Activated CD4-positive, alpha-beta T cell treated with anti-CD3 and anti-CD28 coated beads, Interleukin-2, amount 50 U/mL, for 48 hours (primary cell): ENCODE results near the gene IHH.

Experiments used
- DNase-seq, 2 experiments: peaks; one replicate each; pipeline ENCODE4 v3.0.0-alpha.2; 2020

Gene IHH

DNA sequence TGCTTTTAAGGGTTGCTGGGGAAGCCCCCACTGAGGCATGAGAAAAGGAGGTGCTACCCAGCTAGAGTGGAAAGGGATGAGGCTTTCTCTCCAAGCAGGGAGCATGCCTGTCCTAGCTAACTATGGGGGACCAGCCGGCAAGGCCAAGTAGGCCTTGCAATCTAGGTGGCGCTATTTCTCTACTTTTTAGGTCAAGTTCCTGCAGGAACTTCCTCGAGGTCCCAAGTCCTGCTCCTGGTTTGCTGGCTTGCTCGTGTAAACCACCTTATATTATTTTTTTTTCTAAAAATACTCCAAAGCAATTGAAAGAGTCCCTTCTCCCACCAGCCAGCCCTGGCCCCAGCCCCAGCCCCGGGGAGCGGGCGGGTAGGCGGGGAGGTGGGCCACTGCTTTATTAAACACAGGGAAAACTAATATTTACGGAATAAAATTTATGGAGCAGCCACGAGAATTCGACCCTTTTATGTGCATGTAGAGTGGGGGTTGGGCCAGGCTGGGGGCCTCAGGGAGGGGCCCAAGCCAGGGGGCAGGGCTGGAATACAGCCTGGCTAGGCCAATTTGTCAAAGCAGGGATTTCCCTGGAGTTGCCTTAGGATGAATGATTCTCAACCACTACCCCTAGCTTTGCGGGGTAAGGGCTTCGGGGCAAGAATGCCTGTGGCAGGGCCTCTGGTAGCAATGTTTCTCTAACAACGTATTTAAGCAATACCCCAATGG is 12.8 kb upstream of the IHH start:
- peak; percentile 11 to 33 for DNase-seq

- no peak for DNase-seq
Observed at GRCh38 chr2:219072741-219073250, 12.1 kb upstream of the IHH start.

DNA sequence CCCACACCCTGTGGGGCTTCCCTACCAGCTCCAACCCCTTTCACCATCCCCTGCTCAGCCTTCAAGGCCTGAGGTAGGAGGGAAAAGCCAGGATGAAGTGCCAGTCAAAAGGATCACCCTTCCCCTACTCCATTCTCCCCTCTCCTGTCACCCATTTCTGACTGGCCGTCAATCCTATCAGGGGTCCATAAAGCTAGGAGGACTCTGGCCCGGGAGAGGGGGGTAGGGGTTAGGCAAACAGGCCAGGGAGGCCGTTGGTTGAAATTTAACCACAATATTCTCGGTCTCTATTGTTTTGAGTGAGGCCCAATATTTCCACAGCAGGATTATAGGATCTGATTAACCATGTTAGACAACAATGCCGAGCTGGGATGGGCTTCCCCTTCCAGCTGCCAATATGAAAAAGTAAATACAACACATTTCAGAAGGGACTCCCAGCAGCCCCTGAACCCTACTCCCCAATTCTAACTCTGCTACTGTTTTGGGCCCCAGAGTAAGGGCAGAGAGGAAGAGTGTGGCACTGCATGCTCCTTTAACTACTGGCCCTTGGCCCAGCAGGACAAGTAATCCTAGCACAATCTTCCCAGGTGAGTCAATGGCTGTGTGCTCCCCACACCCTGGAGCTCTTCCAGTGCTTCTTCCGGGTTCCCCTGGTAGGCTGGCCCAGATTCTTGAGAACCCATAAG is 10.6 kb upstream of the IHH start:
- DNase-seq, result no peak

- no peak for DNase-seq
Observed at GRCh38 chr2:219065484-219065883, 4.8 kb upstream of the IHH start.

DNA sequence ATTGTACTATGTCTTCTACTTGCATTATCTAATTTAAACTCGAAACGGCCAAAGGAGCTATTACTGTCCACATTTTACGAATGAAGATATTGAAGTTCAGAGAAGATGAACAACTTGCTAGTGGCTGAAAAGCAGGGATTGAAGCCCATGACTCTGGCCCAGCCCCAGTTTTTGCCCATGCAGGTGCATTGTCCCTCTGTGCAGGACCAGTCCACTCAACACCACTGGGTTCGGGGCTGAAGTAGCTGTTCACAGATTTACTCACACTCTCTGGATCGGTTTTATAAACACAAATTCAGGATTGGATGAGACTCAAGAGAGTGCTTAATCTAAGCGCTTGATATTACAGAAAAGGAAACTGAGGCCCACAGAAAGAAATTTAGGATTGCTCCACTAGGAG is 1.4 kb upstream of the IHH start:
- DNase-seq, result no peak

DNA sequence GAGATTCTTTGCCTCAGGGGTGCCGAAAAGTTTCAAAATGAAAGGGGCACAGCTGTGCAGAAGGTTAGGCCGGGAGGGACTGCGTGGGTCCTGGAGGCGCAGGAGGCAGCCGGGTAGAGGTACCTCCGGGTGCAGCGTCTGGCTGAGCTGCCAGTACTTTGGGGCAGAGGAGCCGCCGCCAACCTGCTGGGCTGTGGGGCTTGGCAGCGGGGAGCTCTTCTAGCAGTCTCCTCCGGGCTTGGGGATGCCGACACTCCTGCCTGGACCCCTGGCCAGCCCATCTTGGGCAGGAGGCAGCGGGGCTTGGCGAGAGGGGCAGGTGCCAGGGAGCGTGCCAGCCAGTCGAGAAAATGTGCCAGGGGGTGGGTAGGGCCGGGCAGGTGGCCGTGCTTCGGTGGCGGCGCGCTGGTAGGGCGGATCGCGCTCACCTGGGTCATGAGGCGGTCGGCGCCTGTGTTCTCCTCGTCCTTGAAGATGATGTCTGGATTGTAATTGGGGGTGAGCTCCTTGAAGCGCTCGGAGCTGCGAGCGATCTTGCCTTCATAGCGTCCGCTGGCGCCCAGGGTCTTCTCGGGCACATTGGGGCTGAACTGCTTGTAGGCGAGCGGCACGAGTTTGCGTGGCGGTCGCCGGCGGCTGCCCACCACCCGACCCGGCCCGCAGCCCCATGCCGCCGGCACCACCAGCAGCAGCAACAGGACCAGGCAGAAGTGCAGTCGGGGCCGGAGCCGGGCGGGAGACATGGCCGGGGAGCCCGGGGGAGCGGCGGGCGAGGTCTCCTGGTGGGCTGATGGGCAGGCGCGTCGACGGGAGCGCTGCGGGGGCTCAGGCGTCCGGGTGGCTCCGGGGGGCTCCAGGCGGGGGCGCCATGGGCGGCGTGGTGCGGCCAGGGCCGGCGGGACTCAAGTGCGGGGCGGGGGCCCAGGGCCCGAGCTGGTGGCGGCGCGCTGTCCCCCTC is 717 bp downstream of the IHH start:
- DNase-seq, result peak; percentile 13 to 18

GRCh38 chr2:219059375-219059724 is 1.4 kb downstream of the IHH start:
- no peak for DNase-seq

DNA sequence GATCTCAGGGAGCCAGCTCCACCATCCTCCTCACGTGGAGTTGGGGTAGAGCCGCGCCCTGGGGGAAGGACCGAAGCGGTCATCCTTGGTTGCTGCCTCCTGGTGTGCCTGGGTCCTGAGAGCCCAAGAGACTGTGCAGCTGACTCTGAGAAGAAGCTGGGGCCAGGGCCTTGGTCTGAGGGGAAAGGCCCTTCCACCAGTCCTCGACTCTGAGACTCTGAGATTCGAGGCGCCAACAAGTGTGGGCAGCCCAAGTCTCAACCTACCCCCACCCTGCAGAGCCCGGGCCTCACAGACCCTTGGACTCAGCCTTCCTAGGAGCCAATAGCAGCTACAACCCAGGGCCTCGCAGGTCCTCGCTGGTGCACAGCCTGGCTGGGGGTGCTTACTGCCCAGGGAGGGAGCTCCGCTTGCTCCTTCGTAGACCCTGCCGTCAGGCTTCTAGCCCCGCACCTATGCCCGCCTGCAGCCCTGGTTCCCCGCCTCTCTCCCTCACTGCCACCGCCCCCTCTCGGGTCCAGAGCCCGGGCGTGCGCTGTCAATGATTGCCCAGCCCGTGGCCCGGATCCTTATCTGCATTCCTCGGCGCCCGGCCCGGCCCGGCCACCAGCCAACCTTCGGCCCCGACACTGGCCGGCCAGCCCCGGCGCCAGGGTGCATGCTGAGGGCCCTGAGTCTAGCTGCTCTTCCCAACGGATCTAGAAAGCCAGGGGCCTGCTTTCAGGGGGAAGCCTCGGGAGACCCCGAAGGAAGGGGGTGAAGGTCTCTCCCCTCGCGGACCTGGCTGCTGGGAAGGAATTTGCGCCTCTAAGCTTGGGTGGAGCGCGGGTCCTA is 2.0 kb downstream of the IHH start:
- peak; percentile 5 to 8 for DNase-seq

GRCh38 chr2:219057709-219058540 is 2.8 kb downstream of the IHH start:
- peak; percentile 81 to 86 for DNase-seq

DNA sequence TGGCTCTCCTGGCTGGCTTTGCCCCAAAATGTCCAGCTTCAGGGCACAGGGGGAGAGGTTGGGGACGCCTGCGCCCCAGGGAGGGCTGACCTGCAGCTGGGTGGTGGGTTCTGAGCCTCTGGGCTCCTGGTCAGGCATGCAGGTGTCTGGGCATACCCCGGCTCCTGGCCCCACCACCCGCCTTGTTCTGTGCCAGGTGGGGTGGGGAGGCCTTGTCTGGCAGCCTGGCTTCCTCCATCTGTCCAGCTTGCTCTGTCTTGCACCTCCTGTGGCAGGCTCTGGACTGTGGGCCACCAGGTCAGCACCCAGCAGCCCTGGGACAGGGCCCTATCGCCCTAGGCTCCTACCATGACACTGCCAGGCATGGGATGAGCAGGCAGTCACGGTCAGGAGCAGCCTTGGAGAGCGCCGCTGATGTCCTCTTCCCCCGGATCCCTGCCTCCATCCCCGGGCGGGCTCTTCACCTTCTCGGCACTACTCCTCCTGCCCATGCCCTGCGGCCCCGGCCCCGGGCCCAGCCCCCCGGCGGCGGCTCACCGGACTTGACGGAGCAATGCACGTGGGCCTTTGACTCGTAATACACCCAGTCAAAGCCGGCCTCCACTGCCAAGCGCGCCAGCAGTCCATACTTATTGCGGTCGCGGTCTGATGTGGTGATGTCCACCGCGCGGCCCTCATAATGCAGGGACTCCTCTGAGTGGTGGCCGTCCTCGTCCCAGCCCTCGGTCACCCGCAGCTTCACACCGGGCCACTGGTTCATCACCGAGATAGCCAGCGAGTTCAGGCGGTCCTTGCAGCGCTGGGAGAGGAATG is 3.6 kb downstream of the IHH start:
- DNase-seq, result no peak

GRCh38 chr2:219056176-219056895 is 4.4 kb downstream of the IHH start:
- no peak for DNase-seq

DNA sequence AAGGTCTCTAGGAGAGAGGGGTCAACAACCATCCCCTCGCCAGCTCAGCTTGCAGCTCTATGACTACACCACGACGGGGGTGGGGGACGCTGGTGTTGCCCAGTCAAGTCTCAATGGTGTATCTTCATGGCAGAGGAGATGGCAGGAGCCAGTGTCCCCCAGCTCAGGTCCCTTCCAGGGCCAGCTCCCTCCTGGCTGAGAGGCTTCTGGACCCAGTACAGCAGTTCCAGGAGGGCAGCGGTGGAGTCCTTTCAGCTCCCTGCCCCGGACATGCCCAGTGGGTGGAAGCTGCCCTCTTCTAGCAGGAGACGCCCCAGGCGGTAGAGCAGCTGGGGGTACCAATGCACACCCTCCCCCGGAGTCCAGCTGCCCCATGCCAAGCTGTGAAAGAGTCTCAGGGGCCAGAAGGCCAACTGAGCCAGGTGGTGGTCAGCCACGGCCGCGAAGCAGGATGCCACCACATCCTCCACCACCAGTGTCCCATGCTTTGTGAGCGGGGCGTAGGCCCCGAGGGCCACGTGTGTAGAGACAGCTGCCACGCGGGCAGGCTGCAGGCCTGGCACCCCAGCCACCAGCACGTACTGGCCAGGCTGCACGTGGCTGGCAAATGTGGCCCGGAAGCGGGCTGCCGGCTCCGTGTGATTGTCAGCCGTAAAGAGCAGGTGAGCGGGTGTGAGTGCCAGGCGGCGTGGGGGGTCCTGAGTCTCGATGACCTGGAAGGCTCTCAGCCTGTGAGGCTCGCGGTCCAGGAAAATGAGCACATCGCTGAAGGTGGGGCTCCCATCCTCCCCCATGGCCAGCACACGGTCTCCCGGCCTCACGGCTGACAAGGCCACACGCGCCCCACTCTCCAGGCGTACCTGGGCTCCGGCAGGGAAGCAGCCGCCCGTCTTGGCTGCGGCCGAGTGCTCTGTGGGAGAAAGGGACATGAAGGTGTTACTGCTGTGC is 5.5 kb downstream of the IHH start:
- no peak for DNase-seq

DNA sequence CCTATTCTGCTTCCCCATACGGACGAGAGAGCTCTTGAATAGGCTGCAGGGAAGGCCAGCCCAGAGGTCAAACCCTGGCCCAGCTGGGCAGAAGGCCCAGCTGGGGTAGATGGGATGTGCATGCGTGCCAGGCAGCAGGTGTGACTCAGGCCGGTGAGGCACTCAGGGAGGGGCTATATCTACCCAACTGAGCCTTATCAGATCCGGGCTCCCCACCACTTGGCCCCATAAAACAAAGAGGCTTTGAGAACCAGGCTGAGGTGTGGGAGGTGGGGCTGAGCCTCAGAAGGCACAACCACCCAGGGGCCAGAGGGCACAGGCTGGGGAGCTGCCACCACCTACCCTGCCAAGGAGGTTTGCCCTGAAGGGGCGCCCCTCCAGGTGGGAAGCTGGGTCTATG is 11.4 kb downstream of the IHH start:
- no peak for DNase-seq

DNA sequence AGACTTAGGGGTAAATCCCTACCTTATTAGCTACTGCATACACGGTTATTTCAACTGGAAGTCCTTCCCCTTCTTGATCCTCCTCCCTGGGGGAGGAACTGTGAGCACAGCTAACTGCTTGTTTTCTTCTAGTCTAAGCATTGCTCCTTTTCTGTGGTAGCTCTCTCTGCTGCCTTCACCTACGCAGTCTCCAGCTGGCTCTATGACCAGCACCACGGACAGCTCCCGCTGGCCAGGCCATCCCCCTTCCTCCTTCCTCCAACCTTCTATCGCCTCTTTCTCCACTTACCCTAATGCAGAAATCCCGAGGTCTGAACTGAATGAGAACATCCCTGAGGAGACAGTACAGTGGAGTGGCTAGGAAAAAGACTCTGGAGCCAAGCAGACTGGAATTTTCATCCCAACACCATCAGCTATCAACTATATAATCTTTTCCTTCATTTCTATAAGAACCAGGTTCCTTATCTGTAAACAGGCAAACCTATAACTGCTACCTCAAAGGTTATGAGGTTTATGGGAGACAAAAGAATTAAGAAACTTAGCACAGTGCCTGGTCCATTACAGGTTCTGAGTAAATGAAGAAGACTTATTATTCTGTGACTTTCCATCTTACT is 14.7 kb downstream of the IHH start:
- peak in 1 of 2 experiments; percentile 35 for DNase-seq

GRCh38 chr2:219042750-219043149 is 18.0 kb downstream of the IHH start:
- DNase-seq, result no peak

DNA sequence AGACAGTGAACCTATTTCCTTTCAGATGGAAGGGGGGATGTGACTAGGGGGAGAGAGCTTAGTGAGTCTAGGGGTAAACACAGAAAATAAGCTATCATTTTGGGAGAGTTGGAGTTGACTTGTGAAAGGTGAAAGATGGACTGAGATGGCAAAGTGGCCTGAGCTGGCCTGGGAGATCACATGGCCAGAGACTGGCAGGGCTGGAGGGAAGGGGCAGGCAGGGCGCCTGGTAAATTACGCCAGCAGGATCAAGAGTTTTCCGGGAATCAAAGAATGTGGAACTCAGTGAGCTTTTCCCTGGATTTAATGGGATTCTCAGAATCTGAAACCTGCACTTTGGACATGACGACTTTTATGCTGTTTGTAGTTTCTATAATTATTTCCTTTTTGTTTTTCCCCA is 18.6 kb downstream of the IHH start:
- DNase-seq, result no peak

DNA sequence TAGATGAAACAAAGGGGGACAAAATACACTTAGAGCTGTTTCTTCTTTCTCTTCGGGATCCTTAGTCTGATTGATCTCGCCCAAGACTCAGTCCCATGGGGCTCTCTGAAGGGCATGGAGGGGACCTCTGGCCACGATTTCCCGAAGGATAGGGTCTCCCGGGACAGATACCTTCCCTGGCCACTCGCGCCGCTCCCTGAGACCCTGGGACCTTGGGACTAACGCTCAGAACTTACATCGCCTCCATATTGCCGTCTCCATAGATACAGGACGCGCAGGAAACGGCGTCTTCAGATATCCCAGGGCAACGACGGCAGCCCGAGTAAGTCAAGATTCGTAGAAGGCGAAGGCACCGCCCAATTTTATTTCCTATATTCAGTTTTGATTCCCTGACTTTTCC is 19.5 kb downstream of the IHH start, which contains the start of gene CFAP65:
CFAP65 (minus strand) TSS at position 265 of the 400 bp plus-strand sequence. CDS start 2,468 bp downstream, outside the sequence.
- peak; percentile 36 to 48 for DNase-seq

DNA sequence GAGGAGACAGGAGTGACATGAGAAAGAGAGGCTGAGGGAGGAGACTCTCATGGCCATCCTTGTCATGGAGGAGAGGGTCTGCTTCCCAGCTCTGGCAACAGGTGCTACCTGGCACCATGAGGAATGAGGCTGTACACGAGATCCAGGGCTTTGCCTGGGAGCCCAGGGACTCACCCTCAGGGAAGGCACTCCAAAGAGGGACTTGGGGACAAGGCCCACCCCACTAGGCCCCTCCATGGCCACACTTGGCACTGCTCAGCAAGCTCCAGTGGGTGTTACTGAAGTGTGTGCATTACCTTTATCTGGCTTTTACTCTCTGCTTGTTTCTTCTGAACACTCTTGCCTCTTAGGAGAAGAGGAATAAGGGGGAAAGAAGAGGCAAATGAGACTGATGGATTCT is 22.1 kb downstream of the IHH start:
- DNase-seq, result no peak
